Measurements from ENCODE around the gene SURF2.
"Not testable (repeated sequence)": the region's sequence is repeated elsewhere in the genome, so short reads cannot be mapped to it uniquely, and the experiment has no call there.

SURF2 gene

GRCh38 chr9:133356391-133357091 is at the start of gene SURF2, which contains the start of gene SURF1:
TSS of gene SURF2 (plus strand) at chr9:133356550. CDS start at chr9:133356593, 43 bp downstream.
TSS of gene SURF1 (minus strand) at chr9:133356487. CDS start at chr9:133356453, 34 bp downstream.
- peak; percentile 68 for DNase-seq

- DNase-seq = no peak
These were observed 49.0 kb upstream of the SURF2 start for GRCh38 chr9:133307301-133307700.

GRCh38 chr9:133309608-133310007 is 46.7 kb upstream of the SURF2 start:
- no peak for DNase-seq

GRCh38 chr9:133315997-133316396 is 40.4 kb upstream of the SURF2 start:
- DNase-seq = no peak

GRCh38 chr9:133317551-133317950 is 38.8 kb upstream of the SURF2 start:
- DNase-seq = not testable (repeated sequence)

- no peak for DNase-seq
These were observed 35.9 kb upstream of the SURF2 start for GRCh38 chr9:133320421-133320881.

GRCh38 chr9:133321411-133321935 is 34.9 kb upstream of the SURF2 start:
- DNase-seq = no peak

GRCh38 chr9:133322701-133323100 is 33.6 kb upstream of the SURF2 start:
- DNase-seq = no peak

GRCh38 chr9:133323211-133323610 is 33.1 kb upstream of the SURF2 start:
- no peak for DNase-seq

- DNase-seq = no peak
These were observed 32.2 kb upstream of the SURF2 start for GRCh38 chr9:133323991-133324703.

GRCh38 chr9:133327021-133327420 is 29.3 kb upstream of the SURF2 start:
- not testable (repeated sequence) for DNase-seq

GRCh38 chr9:133327834-133328484 is 28.4 kb upstream of the SURF2 start:
- DNase-seq = no peak

- peak; percentile 8 for DNase-seq
These were observed 26.8 kb upstream of the SURF2 start for GRCh38 chr9:133329306-133330156.

GRCh38 chr9:133331221-133331620 is 25.1 kb upstream of the SURF2 start:
- no peak for DNase-seq

- DNase-seq = no peak
These were observed 24.5 kb upstream of the SURF2 start for GRCh38 chr9:133331641-133332380.

- no peak for DNase-seq
These were observed 24.0 kb upstream of the SURF2 start for GRCh38 chr9:133332381-133332730.

GRCh38 chr9:133333011-133333410 is 23.3 kb upstream of the SURF2 start:
- DNase-seq = no peak

GRCh38 chr9:133333566-133333965 is 22.8 kb upstream of the SURF2 start:
- DNase-seq = no peak

- no peak for DNase-seq
These were observed 22.2 kb upstream of the SURF2 start for GRCh38 chr9:133334161-133334560.

GRCh38 chr9:133334888-133335287 is 21.5 kb upstream of the SURF2 start:
- DNase-seq = not testable (repeated sequence)

GRCh38 chr9:133335924-133336811 is 20.2 kb upstream of the SURF2 start, which contains the start of gene SURF6:
TSS of gene SURF6 (minus strand) at chr9:133336188. CDS start at chr9:133336132, 56 bp downstream.
- peak; percentile 87 for DNase-seq

All from NCI-H1105 treated with DMSO at 0.1 percent for 48 hours (cell line).